ENCODE results near the gene HAND2.

HAND2 gene

GRCh38 chr4:173519111-173520101 lies 10.6 kb downstream of the HAND2 start:
- DNase-seq: no peak

- no peak for DNase-seq
Observed at GRCh38 chr4:173518425-173519102, 11.5 kb downstream of the HAND2 start.

GRCh38 chr4:173517781-173518424 lies 12.1 kb downstream of the HAND2 start:
- DNase-seq: no peak

GRCh38 chr4:173516621-173517524 lies 13.2 kb downstream of the HAND2 start:
- no peak for DNase-seq

GRCh38 chr4:173515458-173515857 lies 14.6 kb downstream of the HAND2 start:
- no peak for DNase-seq

GRCh38 chr4:173514641-173515217 lies 15.3 kb downstream of the HAND2 start:
- DNase-seq: no peak

GRCh38 chr4:173513651-173514050 lies 16.4 kb downstream of the HAND2 start:
- DNase-seq: no peak

- DNase-seq: no peak
Observed at GRCh38 chr4:173511787-173512361, 18.2 kb downstream of the HAND2 start.

- DNase-seq: peak in 2 of 3 donors; percentile 51 to 57
Observed at GRCh38 chr4:173509036-173510001, 20.7 kb downstream of the HAND2 start.

GRCh38 chr4:173508386-173509035 lies 21.5 kb downstream of the HAND2 start:
- DNase-seq: no peak

- DNase-seq: peak in 1 of 3 donors; percentile 55
Observed at GRCh38 chr4:173507471-173508385, 22.3 kb downstream of the HAND2 start.

GRCh38 chr4:173506597-173507211 lies 23.3 kb downstream of the HAND2 start:
- DNase-seq: peak in 1 of 3 donors; percentile 41

GRCh38 chr4:173505924-173506518 lies 24.0 kb downstream of the HAND2 start:
- peak; percentile 65 to 72 (median 71) for DNase-seq

GRCh38 chr4:173504181-173504503 lies 25.9 kb downstream of the HAND2 start:
- DNase-seq: no peak

- no peak for DNase-seq
Observed at GRCh38 chr4:173503330-173504180, 26.5 kb downstream of the HAND2 start.

GRCh38 chr4:173502282-173502681 lies 27.7 kb downstream of the HAND2 start:
- no peak for DNase-seq

All from suppressor macrophage treated with lipopolysaccharide for 1 hour (primary cell).